Cardiac septum (tissue), 1 donor: ENCODE results near the gene NAA15. TPM values are rescaled to one million over a fixed set of nuclear protein-coding genes. Genes with fewer than 3 reads are reported as not detected.
"Not testable (repeated sequence)": the region's sequence is repeated elsewhere in the genome, so short reads cannot be mapped to it uniquely, and the experiment has no call there.

Experiments
- DNase-seq: peaks from one replicate; pipeline ENCODE4 v3.0.0-alpha.2; 2020; ENCODE audit warnings: low spot score
- intact Hi-C: fragments of 100-400 bp; cut with DNase I; formaldehyde crosslinking; loops from one replicate; pipeline ENCODE4 v1.14.0; 2022
- total RNA-seq: library from RNA; stranded (reverse); fragmentation: NEBNext Ultra II Directional; extraction: Animal tissue kit (Norgen Biotek cat#: 25700); gene quantifications from one replicate; pipeline ENCODE4 v1.2.1, GENCODE V29; 2021
- donor health status: DM: no; HTN: no; CAD: no.

Gene NAA15
- total RNA-seq, 1 donor from 2014 or later = 37.9 TPM

- intact Hi-C loops = no loop called here
- no peak for DNase-seq
Observed at GRCh38 chr4:139465922-139466321, 164.6 kb downstream of the NAA15 start.

- DNase-seq, intact Hi-C loops: not testable (repeated sequence)
Observed at GRCh38 chr4:139468756-139469155, 167.5 kb downstream of the NAA15 start.

- DNase-seq = no peak
- intact Hi-C loops = no loop called here
Observed at GRCh38 chr4:139469216-139469615, 167.9 kb downstream of the NAA15 start.

Other genes with a start within 250 kb of the NAA15 start
- gene ELF2, start 124.3 kb upstream of the NAA15 start, total RNA-seq = 31.0 TPM
- gene MGARP, start 21.3 kb upstream of the NAA15 start, total RNA-seq = 0.81 TPM
- 175 TPM for gene NDUFC1, start 972 bp downstream of the NAA15 start, total RNA-seq
- gene RAB33B, start 152.6 kb downstream of the NAA15 start, total RNA-seq = 8.2 TPM